Prostate gland (tissue), 2 donors: ENCODE measurements around the gene TMEM186. TPM values are rescaled to one million over a fixed set of nuclear protein-coding genes. Genes with fewer than 3 reads are reported as not detected.

Source experiments
- DNase-seq: peaks from one replicate; pipeline ENCODE4 v3.0.0-alpha.2; 2019; ENCODE audit warnings: low spot score
- H3K27ac ChIP-seq, 2 donors: fragments of 200-600 bp; sonication (generic); 2 replicates each; pipeline ENCODE4 v1.5.1; 2017 to 2019
- H3K27me3 ChIP-seq: fragments of 200-600 bp; sonication (generic); replicated peaks from 2 replicates; pipeline ENCODE4 v1.5.1; 2019; ENCODE audit not compliant: insufficient read depth
- H3K36me3 ChIP-seq, 2 donors: fragments of 200-600 bp; sonication (generic); 1 replicate in 1 of 2; 2 replicates in 1 of 2; pipeline versions ENCODE4 v1.5.1 to v1.8.1; 2017 to 2019
- H3K4me1 ChIP-seq: fragments of 200-600 bp; sonication (generic); replicated peaks from 2 replicates; pipeline ENCODE4 v1.5.1; 2019
- H3K4me3 ChIP-seq, 2 donors: fragments of 200-600 bp; sonication (generic); 2 replicates each; pipeline ENCODE4 v1.5.1; 2017 to 2019
- H3K9me3 ChIP-seq: fragments of 200-600 bp; sonication (generic); 2 replicates; pipeline ENCODE4 v1.5.1; 2017
- CTCF ChIP-seq, 4 experiments: fragments of 200-600 bp in 2 of 4; fragments of 450-650 bp in 2 of 4; sonication (generic) in 2 of 4; IDR thresholded peaks; 1 replicate in 3 of 4; 2 replicates in 1 of 4; pipeline ENCODE4 v1.5.1; 2016 to 2019; ENCODE audit warnings: antibody characterized with exemption in 4 of 4, mild to moderate bottlenecking in 2 of 4, moderate library complexity in 2 of 4
- POLR2A ChIP-seq: fragments of 450-650 bp; IDR thresholded peaks from one replicate; pipeline ENCODE4 v1.6.1; 2016; ENCODE audit warnings: antibody characterized with exemption, mild to moderate bottlenecking
- POLR2AphosphoS5 ChIP-seq: sonication (generic); formaldehyde crosslinking; IDR thresholded peaks from one replicate; pipeline ENCODE4 v1.6.1; 2017; ENCODE audit warnings: antibody characterized with exemption
- WGBS: methylation state at CpG from one replicate; pipeline ENCODE4 v1.1.5; 2018; 5-methylcytosine and 5-hydroxymethylcytosine counted together
- intact Hi-C: fragments of 100-400 bp; cut with DNase I; formaldehyde crosslinking; loops from one replicate; pipeline ENCODE4 v1.14.2; 2022
- total RNA-seq, 2 donors: library from RNA; depleted of rRNA; stranded (reverse); fragments of >200 nt; gene quantifications; one replicate each; pipeline ENCODE4 v1.1.0, GENCODE V29; 2016

The TMEM186 gene
- total RNA-seq, 2 donors from 2014 or later: 7.2 to 10.1 TPM

- no peak overlapping the region for H3K27ac ChIP-seq
Measured at GRCh38 chr16:8777217-8777616, 20.2 kb downstream of the TMEM186 start.

GRCh38 chr16:8776129-8776584, 21.3 kb downstream of the TMEM186 start:
- WGBS: 49% methylated on average over 12 of the region's 12 CpGs
- Histone ChIP-seq H3K27me3 (no peaks in the 10 kb centered on the region), H3K4me1 (no peaks in the 10 kb centered on the region), H3K27ac (no peak overlapping the region), H3K4me3 (no peak overlapping the region), H3K9me3 (no peaks in the 10 kb centered on the region), H3K36me3 (peaks cover 0 to 5% of the 10 kb centered on the region in 2 donors)
- intact Hi-C loops: no loop called here
- TF ChIP-seq CTCF (IDR thresholded peaks at IDR 0.05) (no peak), POLR2A (no peak), POLR2AphosphoS5 (peak; percentile 29)
- DNase-seq: peak; percentile 40

More at GRCh38 chr16:8777217-8777616, 20.2 kb downstream of the TMEM186 start:
- WGBS: 96% methylated on average over 7 of the region's 7 CpGs
- H3K9me3 ChIP-seq: no peaks in the 10 kb centered on the region
- intact Hi-C loops: no loop called here
- DNase-seq: no peak
- H3K4me3 ChIP-seq: no peak overlapping the region
- peaks cover 0 to 5% of the 10 kb centered on the region in 2 donors for H3K36me3 ChIP-seq
- no peaks in the 10 kb centered on the region for H3K4me1 ChIP-seq
- no peaks in the 10 kb centered on the region for H3K27me3 ChIP-seq
- no peak for TF ChIP-seq POLR2AphosphoS5
- no peak for TF ChIP-seq POLR2A
- no peak for TF ChIP-seq CTCF (IDR thresholded peaks at IDR 0.05)

- intact Hi-C loops: no loop called here
- Histone ChIP-seq H3K4me3 (no peak overlapping the region), H3K9me3 (no peaks in the 10 kb centered on the region), H3K27ac (no peak overlapping the region), H3K27me3 (no peaks in the 10 kb centered on the region), H3K4me1 (no peaks in the 10 kb centered on the region), H3K36me3 (peaks cover 0 to 5% of the 10 kb centered on the region in 2 donors)
- 68% methylated on average over 1 of the region's 1 CpG for WGBS
- no peak for TF ChIP-seq POLR2A
- TF ChIP-seq POLR2AphosphoS5: no peak
- no peak for TF ChIP-seq CTCF (IDR thresholded peaks at IDR 0.05)
- DNase-seq: no peak
Measured at GRCh38 chr16:8775359-8775758, 22.1 kb downstream of the TMEM186 start.

- WGBS: 74% methylated on average over 11 of the region's 11 CpGs
- Histone ChIP-seq H3K9me3 (no peaks in the 10 kb centered on the region), H3K4me3 (no peak overlapping the region), H3K4me1 (no peaks in the 10 kb centered on the region), H3K27me3 (no peaks in the 10 kb centered on the region), H3K27ac (no peak overlapping the region), H3K36me3 (peaks cover 0 to 5% of the 10 kb centered on the region in 2 donors)
- TF ChIP-seq CTCF (IDR thresholded peaks at IDR 0.05): no peak
- TF ChIP-seq POLR2AphosphoS5: no peak
- DNase-seq: no peak
- intact Hi-C loops: no loop called here
Measured at GRCh38 chr16:8774208-8774607, 23.2 kb downstream of the TMEM186 start.

GRCh38 chr16:8773537-8773936, 23.9 kb downstream of the TMEM186 start:
- Histone ChIP-seq H3K27me3 (no peaks in the 10 kb centered on the region), H3K9me3 (no peaks in the 10 kb centered on the region), H3K4me1 (no peaks in the 10 kb centered on the region), H3K27ac (no peak overlapping the region), H3K36me3 (peaks cover 0 to 9% of the 10 kb centered on the region in 2 donors), H3K4me3 (no peak overlapping the region)
- intact Hi-C loops: no loop called here
- DNase-seq: no peak
- WGBS: 68% methylated on average over 3 of the region's 3 CpGs
- TF ChIP-seq POLR2A (no peak), POLR2AphosphoS5 (no peak), CTCF (IDR thresholded peaks at IDR 0.05) (no peak)
